PC-3 (cell line): ENCODE data around the gene INPP5D. TPM values are rescaled to one million over a fixed set of nuclear protein-coding genes. Genes with fewer than 3 reads are reported as not detected.

Experiments used
- ATAC-seq: fragments of 200-7000 bp; cut with Tn5 transposase; 2 replicates; pipeline ENCODE4 v1.9.1; 2020; ENCODE audit warnings: mild to moderate bottlenecking, moderate library complexity
- BruUV-seq: library from RNA; stranded (reverse); fragments of 400-500 nt; replicated peaks from 2 replicates; lab custom pipeline; 2021; lab: Mats Ljungman, UMichigan
- CTCF ChIA-PET: fragments of 300-600 bp; sonication (Branson Sonifier 250); formaldehyde crosslinking; loops from one replicate; lab custom pipeline; 2022; ENCODE audit warnings: antibody characterized with exemption; lab: Charles Lee
- POLR2A ChIA-PET: fragments of 300-600 bp; sonication (Branson Sonifier 250); formaldehyde crosslinking; loops from one replicate; lab custom pipeline; 2022; ENCODE audit warnings: antibody characterized with exemption; ENCODE audit not compliant: unreplicated experiment; lab: Charles Lee
- DNase-seq: peaks from one replicate; pipeline ENCODE4 v3.0.0-alpha.2; 2015
- H2AFZ ChIP-seq: fragments of 300-600 bp; sonication (generic); 2 replicates; pipeline ENCODE4 v1.6.0; 2016; ENCODE audit warnings: antibody characterized with exemption, low read length
- H3F3A ChIP-seq: fragments of 300-600 bp; sonication (generic); one replicate; pipeline ENCODE4 v1.6.0; 2017; ENCODE audit warnings: antibody characterized with exemption, low read length, control low read depth, mild to moderate bottlenecking; ENCODE audit not compliant: unreplicated experiment
- H3K27ac ChIP-seq: fragments of 300-600 bp; sonication (generic); 2 replicates; pipeline ENCODE4 v1.5.1; 2016; ENCODE audit warnings: mild to moderate bottlenecking, low read length
- H3K27me3 ChIP-seq: fragments of 300-600 bp; sonication (generic); 2 replicates; pipeline ENCODE4 v1.6.1; 2016; ENCODE audit warnings: low read length, mixed read lengths
- H3K36me3 ChIP-seq: fragments of 300-600 bp; sonication (generic); 2 replicates; pipeline ENCODE4 v1.6.1; 2016; ENCODE audit warnings: low read depth, mixed run types, low read length, mixed read lengths
- H3K4me1 ChIP-seq: fragments of 300-600 bp; sonication (generic); 2 replicates; pipeline ENCODE4 v1.5.1; 2016; ENCODE audit warnings: low read length; ENCODE audit not compliant: insufficient read depth
- H3K4me2 ChIP-seq: fragments of 300-600 bp; sonication (generic); 2 replicates; pipeline ENCODE4 v1.6.0; 2016; ENCODE audit warnings: low read length
- H3K4me3 ChIP-seq: fragments of 300-600 bp; sonication (generic); 2 replicates; pipeline ENCODE4 v1.5.1; 2016; ENCODE audit warnings: mild to moderate bottlenecking, low read length, mixed read lengths
- H3K79me2 ChIP-seq: fragments of 300-600 bp; sonication (generic); 2 replicates; pipeline ENCODE4 v1.6.1; 2017; ENCODE audit warnings: low read length, mixed read lengths
- H3K9ac ChIP-seq: fragments of 300-600 bp; sonication (generic); 2 replicates; pipeline ENCODE4 v1.6.0; 2016; ENCODE audit warnings: mild to moderate bottlenecking, low read length
- H3K9me2 ChIP-seq: fragments of 300-600 bp; sonication (generic); replicated peaks from 2 replicates; pipeline ENCODE4 v1.6.1; 2016; ENCODE audit warnings: mixed run types, low read length, mixed read lengths
- H3K9me3 ChIP-seq: fragments of 300-600 bp; sonication (generic); 2 replicates; pipeline ENCODE4 v1.6.1; 2016; ENCODE audit warnings: low read length, mixed read lengths
- H4K20me1 ChIP-seq: fragments of 300-600 bp; sonication (generic); 2 replicates; pipeline ENCODE4 v1.6.1; 2016; ENCODE audit warnings: low read length, mixed read lengths
- EZH2 ChIP-seq: fragments of 300-600 bp; sonication (generic); IDR thresholded peaks from one replicate; pipeline ENCODE4 v1.6.1; 2017; ENCODE audit warnings: antibody characterized with exemption, mild to moderate bottlenecking, low read length; ENCODE audit not compliant: unreplicated experiment
- EZH2phosphoT487 ChIP-seq: fragments of 300-600 bp; sonication (generic); IDR thresholded peaks from 2 replicates; pipeline ENCODE4 v1.6.1; 2018; ENCODE audit warnings: mild to moderate bottlenecking, antibody characterized with exemption, low read length, borderline replicate concordance
- intact Hi-C: fragments of 100-400 bp; cut with micrococcal nuclease; formaldehyde crosslinking; loops from 2 replicates; pipeline ENCODE4 v1.9.0; 2023
- total RNA-seq: library from RNA; depleted of rRNA; stranded (reverse); fragments of >200 nt; gene quantifications from 2 replicates; pipeline ENCODE4 v1.2.3, GENCODE V29; 2014
- TF ChIP-seq, protein P1 (sequence below): fragments of 300-600 bp; sonication (generic); conservative IDR thresholded peaks from 2 replicates; pipeline ENCODE4 v1.5.1; 2017; ENCODE audit warnings: antibody characterized with exemption, low read depth, mild to moderate bottlenecking, low read length

The INPP5D gene
- total RNA-seq, 1 experiment from 2014 or later: 0.26 TPM

DNA sequence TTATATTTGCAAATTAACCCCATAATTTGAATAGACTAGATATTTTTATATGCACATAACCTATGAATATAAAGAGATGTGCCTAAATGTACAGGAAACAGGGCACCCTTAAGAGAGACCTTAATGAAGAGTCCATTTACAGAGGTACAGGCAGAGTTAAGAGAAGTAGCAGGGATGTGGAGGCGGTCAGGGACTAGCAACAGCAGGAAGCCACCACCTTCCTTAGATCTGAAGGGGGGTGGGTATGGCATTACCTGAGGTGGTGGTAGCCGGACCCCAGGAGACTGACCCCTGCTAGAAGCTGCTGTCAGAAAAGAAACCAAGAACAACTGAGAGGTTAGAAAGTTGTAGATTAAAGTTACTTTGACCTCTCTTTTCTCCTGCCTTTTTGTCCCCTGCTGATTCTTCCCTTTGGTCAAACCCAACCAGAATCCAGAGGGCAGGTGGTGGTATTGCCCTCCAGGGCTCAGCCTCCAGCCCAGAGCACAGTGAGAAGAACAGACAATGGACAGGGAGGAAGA is 166.4 kb downstream of the INPP5D start:
- no peaks in the 10 kb centered on the region for H3K79me2 ChIP-seq
- ChIA-PET POLR2A (no interaction called here), CTCF (no interaction called here)
- no peak overlapping the region for H2AFZ ChIP-seq
- H3K9ac ChIP-seq: no peak overlapping the region
- H3K9me3 ChIP-seq: no peaks in the 10 kb centered on the region
- H3K4me1 ChIP-seq: no peaks in the 10 kb centered on the region
- intact Hi-C loops: no loop called here
- no peaks in the 10 kb centered on the region for H3F3A ChIP-seq
- H4K20me1 ChIP-seq: no peaks in the 10 kb centered on the region
- no peak for DNase-seq
- no peak for ATAC-seq
- H3K4me3 ChIP-seq: no peak overlapping the region
- no peaks in the 10 kb centered on the region for H3K9me2 ChIP-seq
- no peak overlapping the region for H3K4me2 ChIP-seq
- no peak for TF ChIP-seq EZH2phosphoT487
- TF ChIP-seq, protein P1, sequence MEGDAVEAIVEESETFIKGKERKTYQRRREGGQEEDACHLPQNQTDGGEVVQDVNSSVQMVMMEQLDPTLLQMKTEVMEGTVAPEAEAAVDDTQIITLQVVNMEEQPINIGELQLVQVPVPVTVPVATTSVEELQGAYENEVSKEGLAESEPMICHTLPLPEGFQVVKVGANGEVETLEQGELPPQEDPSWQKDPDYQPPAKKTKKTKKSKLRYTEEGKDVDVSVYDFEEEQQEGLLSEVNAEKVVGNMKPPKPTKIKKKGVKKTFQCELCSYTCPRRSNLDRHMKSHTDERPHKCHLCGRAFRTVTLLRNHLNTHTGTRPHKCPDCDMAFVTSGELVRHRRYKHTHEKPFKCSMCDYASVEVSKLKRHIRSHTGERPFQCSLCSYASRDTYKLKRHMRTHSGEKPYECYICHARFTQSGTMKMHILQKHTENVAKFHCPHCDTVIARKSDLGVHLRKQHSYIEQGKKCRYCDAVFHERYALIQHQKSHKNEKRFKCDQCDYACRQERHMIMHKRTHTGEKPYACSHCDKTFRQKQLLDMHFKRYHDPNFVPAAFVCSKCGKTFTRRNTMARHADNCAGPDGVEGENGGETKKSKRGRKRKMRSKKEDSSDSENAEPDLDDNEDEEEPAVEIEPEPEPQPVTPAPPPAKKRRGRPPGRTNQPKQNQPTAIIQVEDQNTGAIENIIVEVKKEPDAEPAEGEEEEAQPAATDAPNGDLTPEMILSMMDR: no peak
- no peak for TF ChIP-seq EZH2
- no peak overlapping the region for H3K27ac ChIP-seq
- no peaks in the 10 kb centered on the region for H3K27me3 ChIP-seq
- BruUV-seq: no TSS peak
- H3K36me3 ChIP-seq: no peaks in the 10 kb centered on the region

DNA sequence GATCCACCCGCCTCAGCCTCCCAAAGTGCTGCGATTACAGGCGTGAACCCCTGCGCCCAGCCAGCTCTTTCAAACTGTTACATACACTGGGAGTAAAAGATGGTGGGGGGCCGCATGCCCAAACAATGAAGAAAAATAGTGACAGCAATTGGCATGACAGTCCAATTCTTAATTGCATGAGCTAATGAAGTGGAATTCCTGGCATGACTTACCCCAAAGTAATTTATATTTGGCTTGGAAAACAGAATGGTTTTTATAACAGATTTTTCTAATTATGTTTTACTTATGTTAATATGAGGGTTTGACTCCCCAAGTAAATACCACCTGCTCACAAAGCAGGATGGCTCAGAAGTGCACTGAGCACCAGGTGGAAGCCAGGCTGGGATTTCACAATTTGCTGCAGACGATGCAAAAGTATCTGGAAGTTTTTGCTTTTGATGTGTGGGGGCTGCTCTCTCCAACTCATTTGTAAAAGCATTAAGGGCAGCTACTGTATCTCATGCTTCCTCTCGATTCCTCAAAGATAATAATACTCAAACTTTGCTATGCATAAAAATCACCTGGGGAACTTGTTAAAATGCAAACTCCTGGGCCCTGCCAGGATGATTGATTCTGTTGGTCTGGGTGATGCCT is 167.3 kb downstream of the INPP5D start:
- Histone ChIP-seq H3K79me2 (no peaks in the 10 kb centered on the region), H3K27me3 (no peaks in the 10 kb centered on the region), H3K4me2 (no peak overlapping the region), H3K4me3 (no peak overlapping the region), H3K4me1 (no peaks in the 10 kb centered on the region), H3K9ac (no peak overlapping the region), H3K27ac (no peak overlapping the region), H3K9me2 (no peaks in the 10 kb centered on the region), H3F3A (no peaks in the 10 kb centered on the region), H3K36me3 (no peaks in the 10 kb centered on the region), H2AFZ (no peak overlapping the region), H3K9me3 (no peaks in the 10 kb centered on the region), H4K20me1 (no peaks in the 10 kb centered on the region)
- intact Hi-C loops: no loop called here
- DNase-seq (no peak), ATAC-seq (no peak)
- TF ChIP-seq EZH2phosphoT487 (no peak), EZH2 (no peak)
- TF ChIP-seq, protein P1: no peak
- POLR2A ChIA-PET: no interaction called here
- BruUV-seq: no TSS peak
- CTCF ChIA-PET: no interaction called here

DNA sequence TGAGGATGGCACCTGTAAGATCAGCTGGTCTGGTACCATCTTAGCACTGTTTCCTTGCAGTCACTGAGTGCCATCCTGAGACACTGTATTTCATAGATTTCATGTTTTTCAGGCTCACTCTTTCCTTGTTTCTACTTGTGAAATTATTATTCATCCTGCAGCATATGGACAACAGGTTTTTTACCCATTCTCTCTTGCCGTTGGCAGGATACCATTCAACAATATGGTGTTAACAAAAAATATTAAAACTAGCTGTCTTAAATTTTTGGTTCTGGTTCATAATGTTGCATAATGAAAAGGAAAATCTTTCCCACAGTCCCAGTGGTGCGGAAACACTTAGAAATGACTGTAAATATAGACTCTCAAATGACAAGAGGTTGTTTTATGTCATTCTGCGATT is 168.2 kb downstream of the INPP5D start:
- H3K27me3 ChIP-seq: no peaks in the 10 kb centered on the region
- POLR2A ChIA-PET: no interaction called here
- no peaks in the 10 kb centered on the region for H4K20me1 ChIP-seq

More for the DNA sequence above, 168.2 kb downstream of the INPP5D start:
- Histone ChIP-seq H3K79me2 (no peaks in the 10 kb centered on the region), H3K36me3 (no peaks in the 10 kb centered on the region), H3K9me3 (no peaks in the 10 kb centered on the region), H3K27ac (no peak overlapping the region), H3K4me1 (no peaks in the 10 kb centered on the region), H3K9me2 (no peaks in the 10 kb centered on the region), H3F3A (no peaks in the 10 kb centered on the region), H2AFZ (no peak overlapping the region), H3K4me3 (no peak overlapping the region), H3K4me2 (no peak overlapping the region), H3K9ac (no peak overlapping the region)
- intact Hi-C loops: no loop called here
- ATAC-seq (no peak), DNase-seq (no peak)
- CTCF ChIA-PET: interaction anchor here (0.6 kb wide), 1 partner anchor 221 kb away, joined by 3 read pairs; no protein-coding TSS in a partner anchor
- no TSS peak for BruUV-seq
- no peak for TF ChIP-seq EZH2phosphoT487
